ENCODE measurements around the gene ALK.

- TF ChIP-seq, protein P1, sequence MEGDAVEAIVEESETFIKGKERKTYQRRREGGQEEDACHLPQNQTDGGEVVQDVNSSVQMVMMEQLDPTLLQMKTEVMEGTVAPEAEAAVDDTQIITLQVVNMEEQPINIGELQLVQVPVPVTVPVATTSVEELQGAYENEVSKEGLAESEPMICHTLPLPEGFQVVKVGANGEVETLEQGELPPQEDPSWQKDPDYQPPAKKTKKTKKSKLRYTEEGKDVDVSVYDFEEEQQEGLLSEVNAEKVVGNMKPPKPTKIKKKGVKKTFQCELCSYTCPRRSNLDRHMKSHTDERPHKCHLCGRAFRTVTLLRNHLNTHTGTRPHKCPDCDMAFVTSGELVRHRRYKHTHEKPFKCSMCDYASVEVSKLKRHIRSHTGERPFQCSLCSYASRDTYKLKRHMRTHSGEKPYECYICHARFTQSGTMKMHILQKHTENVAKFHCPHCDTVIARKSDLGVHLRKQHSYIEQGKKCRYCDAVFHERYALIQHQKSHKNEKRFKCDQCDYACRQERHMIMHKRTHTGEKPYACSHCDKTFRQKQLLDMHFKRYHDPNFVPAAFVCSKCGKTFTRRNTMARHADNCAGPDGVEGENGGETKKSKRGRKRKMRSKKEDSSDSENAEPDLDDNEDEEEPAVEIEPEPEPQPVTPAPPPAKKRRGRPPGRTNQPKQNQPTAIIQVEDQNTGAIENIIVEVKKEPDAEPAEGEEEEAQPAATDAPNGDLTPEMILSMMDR (IDR thresholded peaks at IDR 0.05), result no peak
- no peak for TF ChIP-seq POLR2A (IDR thresholded peaks at IDR 0.05)
Observed at GRCh38 chr2:29232041-29232440, 689.3 kb downstream of the ALK start.
